ENCODE measurements around the gene BOK.

BOK gene

GRCh38 chr2:241541564-241542277 is 16.8 kb upstream of the BOK start:
- Histone ChIP-seq H3K4me3 (IDR thresholded peaks at IDR 0.05; ENCODE audit: insufficient read depth, low read depth, low read length) (no peak overlapping the region), H3K27ac (no peak overlapping the region), H3K9ac (no peak overlapping the region), H3K4me1 (ENCODE audit: low read depth, poor library complexity, severe bottlenecking) (peaks cover 9% of the 10 kb centered on the region), H3K4me2 (no peak overlapping the region), H3K27me3 (ENCODE audit: insufficient read depth, low read depth) (no peaks in the 10 kb centered on the region), H3K79me2 (ENCODE audit: insufficient read depth, low read depth) (no peaks in the 10 kb centered on the region), H4K20me1 (ENCODE audit: insufficient read depth) (no peaks in the 10 kb centered on the region), H2AFZ (ENCODE audit: low read depth) (no peak overlapping the region), H3K36me3 (ENCODE audit: insufficient read depth) (no peaks in the 10 kb centered on the region)
- TF ChIP-seq, protein P1, sequence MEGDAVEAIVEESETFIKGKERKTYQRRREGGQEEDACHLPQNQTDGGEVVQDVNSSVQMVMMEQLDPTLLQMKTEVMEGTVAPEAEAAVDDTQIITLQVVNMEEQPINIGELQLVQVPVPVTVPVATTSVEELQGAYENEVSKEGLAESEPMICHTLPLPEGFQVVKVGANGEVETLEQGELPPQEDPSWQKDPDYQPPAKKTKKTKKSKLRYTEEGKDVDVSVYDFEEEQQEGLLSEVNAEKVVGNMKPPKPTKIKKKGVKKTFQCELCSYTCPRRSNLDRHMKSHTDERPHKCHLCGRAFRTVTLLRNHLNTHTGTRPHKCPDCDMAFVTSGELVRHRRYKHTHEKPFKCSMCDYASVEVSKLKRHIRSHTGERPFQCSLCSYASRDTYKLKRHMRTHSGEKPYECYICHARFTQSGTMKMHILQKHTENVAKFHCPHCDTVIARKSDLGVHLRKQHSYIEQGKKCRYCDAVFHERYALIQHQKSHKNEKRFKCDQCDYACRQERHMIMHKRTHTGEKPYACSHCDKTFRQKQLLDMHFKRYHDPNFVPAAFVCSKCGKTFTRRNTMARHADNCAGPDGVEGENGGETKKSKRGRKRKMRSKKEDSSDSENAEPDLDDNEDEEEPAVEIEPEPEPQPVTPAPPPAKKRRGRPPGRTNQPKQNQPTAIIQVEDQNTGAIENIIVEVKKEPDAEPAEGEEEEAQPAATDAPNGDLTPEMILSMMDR (conservative IDR thresholded peaks at IDR 0.05; ENCODE audit: low read depth, low read length): no peak

- H3K27me3 ChIP-seq (ENCODE audit: insufficient read depth, low read depth): no peaks in the 10 kb centered on the region
- H3K9ac ChIP-seq: no peak overlapping the region
- no peak overlapping the region for H3K4me2 ChIP-seq
- TF ChIP-seq, protein P1 (conservative IDR thresholded peaks at IDR 0.05; ENCODE audit: low read depth, low read length): no peak
- no peaks in the 10 kb centered on the region for H3K36me3 ChIP-seq (ENCODE audit: insufficient read depth)
- H2AFZ ChIP-seq (ENCODE audit: low read depth): no peak overlapping the region
- no peak overlapping the region for H3K4me3 ChIP-seq (IDR thresholded peaks at IDR 0.05; ENCODE audit: insufficient read depth, low read depth, low read length)
- no peak overlapping the region for H3K27ac ChIP-seq
- H4K20me1 ChIP-seq (ENCODE audit: insufficient read depth): no peaks in the 10 kb centered on the region
- H3K79me2 ChIP-seq (ENCODE audit: insufficient read depth, low read depth): no peaks in the 10 kb centered on the region
- peaks cover 9% of the 10 kb centered on the region for H3K4me1 ChIP-seq (ENCODE audit: low read depth, poor library complexity, severe bottlenecking)
Measured at GRCh38 chr2:241542278-241542605, 16.3 kb upstream of the BOK start.

- Histone ChIP-seq H3K36me3 (ENCODE audit: insufficient read depth) (no peaks in the 10 kb centered on the region), H3K27ac (no peak overlapping the region), H4K20me1 (ENCODE audit: insufficient read depth) (no peaks in the 10 kb centered on the region), H3K27me3 (ENCODE audit: insufficient read depth, low read depth) (no peaks in the 10 kb centered on the region; the same call in 1 of the 2 replicates), H3K4me1 (ENCODE audit: low read depth, poor library complexity, severe bottlenecking) (peaks cover 9% of the 10 kb centered on the region), H3K9ac (no peak overlapping the region), H3K4me2 (no peak overlapping the region), H3K79me2 (ENCODE audit: insufficient read depth, low read depth) (no peaks in the 10 kb centered on the region), H3K4me3 (IDR thresholded peaks at IDR 0.05; ENCODE audit: insufficient read depth, low read depth, low read length) (no peak overlapping the region), H2AFZ (ENCODE audit: low read depth) (no peak overlapping the region)
- TF ChIP-seq, protein P1 (conservative IDR thresholded peaks at IDR 0.05; ENCODE audit: low read depth, low read length): no peak
Measured at GRCh38 chr2:241545106-241545505, 13.4 kb upstream of the BOK start.

DNA sequence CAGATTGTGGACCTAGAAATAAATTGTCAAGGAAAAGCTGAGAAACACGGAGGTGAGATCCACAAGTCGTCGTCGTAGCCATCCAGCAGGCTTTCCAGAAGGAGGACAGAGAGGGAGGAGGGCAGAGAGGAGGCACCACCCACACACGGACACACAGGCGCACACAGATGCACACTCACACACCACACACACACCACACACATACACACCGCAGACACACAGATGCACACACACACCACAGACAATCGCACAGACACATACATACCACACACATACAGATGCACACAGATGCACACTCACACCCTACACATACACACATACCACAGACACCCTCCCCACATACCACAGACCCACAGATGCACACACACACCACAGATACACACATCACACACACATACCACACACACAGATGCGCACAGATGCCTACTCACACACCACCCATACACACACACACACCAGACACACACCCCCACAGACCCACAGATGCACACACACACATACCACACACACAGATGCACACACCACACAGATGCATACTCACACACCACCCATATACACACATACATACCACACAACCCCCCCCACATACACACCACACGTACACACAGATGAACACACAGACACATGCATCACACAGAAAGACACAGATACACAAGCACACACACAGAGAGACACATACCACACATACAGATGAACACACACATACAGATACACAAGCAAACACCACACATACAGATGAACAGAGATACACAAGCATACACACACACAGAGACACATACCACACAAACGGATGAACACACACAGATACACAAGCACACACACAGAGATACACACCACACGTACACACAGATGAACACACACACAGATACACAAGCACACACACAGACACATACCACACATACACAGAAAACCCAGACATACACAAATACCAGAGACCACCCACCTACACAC is 12.7 kb upstream of the BOK start:
- H3K79me2 ChIP-seq (ENCODE audit: insufficient read depth, low read depth): no peaks in the 10 kb centered on the region
- H4K20me1 ChIP-seq (ENCODE audit: insufficient read depth): no peaks in the 10 kb centered on the region
- H3K27me3 ChIP-seq (ENCODE audit: insufficient read depth, low read depth): no peaks in the 10 kb centered on the region; the same call in 1 of the 2 replicates
- no peaks in the 10 kb centered on the region for H3K36me3 ChIP-seq (ENCODE audit: insufficient read depth)
- H3K4me1 ChIP-seq (ENCODE audit: low read depth, poor library complexity, severe bottlenecking): peaks cover 9% of the 10 kb centered on the region
- H3K4me2 ChIP-seq: no peak overlapping the region
- H3K4me3 ChIP-seq (IDR thresholded peaks at IDR 0.05; ENCODE audit: insufficient read depth, low read depth, low read length): no peak overlapping the region
- H3K27ac ChIP-seq: no peak overlapping the region
- TF ChIP-seq, protein P1 (conservative IDR thresholded peaks at IDR 0.05; ENCODE audit: low read depth, low read length): no peak
- H3K9ac ChIP-seq: no peak overlapping the region
- H2AFZ ChIP-seq (ENCODE audit: low read depth): no peak overlapping the region

All from KMS-11 (cell line).